ENCODE results near the gene GRIA4.

GRIA4 gene

DNA sequence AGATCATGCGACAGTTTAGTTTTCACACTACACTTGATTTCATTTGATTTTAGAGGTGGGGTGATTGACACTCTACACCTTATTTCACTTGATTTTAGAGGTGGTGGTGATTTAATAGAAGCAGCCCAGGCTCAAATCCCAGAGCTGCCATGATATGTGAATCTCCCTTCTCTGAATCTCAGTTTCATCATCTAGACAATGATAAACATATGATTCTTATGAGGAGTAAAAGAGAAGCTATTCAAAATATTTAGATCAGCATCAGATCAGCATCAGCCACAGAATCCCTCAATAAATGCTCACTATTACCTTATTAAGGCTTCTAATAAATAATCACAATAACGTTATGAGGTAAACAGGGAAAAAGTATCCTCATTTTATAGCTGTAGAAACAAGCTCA, 313.4 kb downstream of the GRIA4 start:
- WGBS (ENCODE audit: insufficient coverage): no CpG with 5 or more reads among the region's 2 CpGs
- no peak for DNase-seq

DNA sequence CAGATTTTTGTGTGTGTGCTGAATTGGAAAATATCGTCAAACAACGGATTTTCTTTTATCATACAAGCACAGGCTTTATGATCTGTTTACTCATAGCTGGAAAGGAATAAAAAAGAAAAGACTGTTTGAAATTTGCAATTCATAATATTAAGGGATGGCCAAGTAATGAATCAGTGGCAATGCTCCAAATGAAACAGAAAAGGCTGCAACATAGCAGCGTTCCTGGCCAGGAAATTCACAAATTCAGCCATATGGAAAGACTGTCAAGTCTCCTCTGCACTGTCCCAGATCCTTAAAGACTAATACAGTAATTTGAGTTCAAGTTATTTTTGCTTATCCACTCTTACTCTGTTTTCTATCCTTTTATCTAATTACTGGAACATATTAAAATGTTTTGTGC, 313.9 kb downstream of the GRIA4 start:
- Histone ChIP-seq H3K36me3 (ENCODE audit: control insufficient read depth in 4 of 4, insufficient read depth in 4 of 4, low read length in 3 of 4) (no peaks in the 10 kb centered on the region), H3K4me1 (ENCODE audit: control extremely low read depth in 1 of 4, control insufficient read depth in 4 of 4, insufficient read depth in 4 of 4, low read length in 3 of 4) (no peaks in the 10 kb centered on the region), H3K9me3 (ENCODE audit: control extremely low read depth in 1 of 5, control insufficient read depth in 4 of 5, insufficient read depth in 2 of 5, low read depth in 1 of 5, low read length in 4 of 5) (no peaks in the 10 kb centered on the region), H3K4me3 (ENCODE audit: control insufficient read depth in 1 of 7, extremely low read depth in 1 of 7, insufficient read depth in 4 of 7, low read depth in 2 of 7, low read length in 6 of 7) (no peak overlapping the region), H3K27me3 (replicated peaks in 2 of 5; ENCODE audit: control insufficient read depth in 4 of 5, insufficient read depth in 5 of 5, low read length in 4 of 5) (no peaks in the 10 kb centered on the region), H3K27ac (ENCODE audit: insufficient read depth in 1 of 2, low read depth in 1 of 2, low read length in 2 of 2, poor library complexity in 1 of 2, severe bottlenecking in 2 of 2) (no peak overlapping the region)
- ChIA-PET POLR2A (no interaction called here), CTCF (no interaction called here)
- WGBS (ENCODE audit: insufficient coverage): 100% methylated on average over 2 of the region's 3 CpGs
- DNase-seq: no peak

More for the DNA sequence above, 313.4 kb downstream of the GRIA4 start:
- Histone ChIP-seq H3K27ac (ENCODE audit: insufficient read depth in 1 of 2, low read depth in 1 of 2, low read length in 2 of 2, poor library complexity in 1 of 2, severe bottlenecking in 2 of 2) (no peak overlapping the region), H3K4me1 (ENCODE audit: control extremely low read depth in 1 of 4, control insufficient read depth in 4 of 4, insufficient read depth in 4 of 4, low read length in 3 of 4) (no peaks in the 10 kb centered on the region), H3K9me3 (ENCODE audit: control extremely low read depth in 1 of 5, control insufficient read depth in 4 of 5, insufficient read depth in 2 of 5, low read depth in 1 of 5, low read length in 4 of 5) (no peaks in the 10 kb centered on the region), H3K4me3 (ENCODE audit: control insufficient read depth in 1 of 7, extremely low read depth in 1 of 7, insufficient read depth in 4 of 7, low read depth in 2 of 7, low read length in 6 of 7) (no peak overlapping the region), H3K36me3 (ENCODE audit: control insufficient read depth in 4 of 4, insufficient read depth in 4 of 4, low read length in 3 of 4) (no peaks in the 10 kb centered on the region), H3K27me3 (replicated peaks in 2 of 5; ENCODE audit: control insufficient read depth in 4 of 5, insufficient read depth in 5 of 5, low read length in 4 of 5) (no peaks in the 10 kb centered on the region)
- ChIA-PET CTCF (no interaction called here), POLR2A (no interaction called here)

DNA sequence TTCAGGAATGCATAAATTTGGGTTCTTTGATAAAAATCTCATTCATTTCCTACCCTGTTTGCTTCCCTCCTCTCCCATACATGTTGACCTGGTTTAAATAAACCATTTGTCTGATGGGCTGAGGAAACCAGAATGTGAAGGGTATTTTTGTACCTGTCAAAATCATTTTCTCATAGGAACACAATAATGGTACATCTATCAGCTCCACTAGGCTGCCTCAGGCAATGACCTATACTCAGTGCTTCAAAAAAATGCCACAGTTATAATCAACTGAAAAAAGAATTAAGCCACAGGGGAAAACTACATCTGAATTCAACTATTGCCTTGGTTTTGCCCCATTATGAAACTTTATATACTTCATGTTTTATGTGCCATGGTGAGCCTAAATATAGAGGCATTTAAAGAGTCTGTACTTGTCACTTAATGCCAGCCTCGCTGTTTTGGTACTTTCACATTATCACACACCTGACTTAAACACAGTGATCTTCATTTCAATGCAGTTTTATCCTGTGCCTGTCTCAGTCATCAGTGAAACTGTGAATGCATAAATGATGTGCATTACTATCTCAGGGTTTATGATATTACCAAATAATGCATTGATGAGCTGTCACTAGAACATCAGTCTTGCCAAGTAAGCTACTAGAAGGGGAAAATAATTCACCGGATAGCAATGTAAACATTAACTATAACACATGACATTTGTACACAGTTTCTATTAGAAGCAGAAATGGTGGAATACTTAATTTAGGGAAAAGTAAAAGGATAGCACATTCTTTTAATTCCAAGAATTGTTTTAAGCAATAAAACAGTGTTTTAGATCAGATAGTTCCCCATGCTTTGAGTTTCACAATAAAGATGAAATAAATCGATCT, 319.4 kb downstream of the GRIA4 start:
- DNase-seq: no peak
- no peaks in the 10 kb centered on the region for H3K9me3 ChIP-seq (ENCODE audit: control extremely low read depth in 1 of 5, control insufficient read depth in 4 of 5, insufficient read depth in 2 of 5, low read depth in 1 of 5, low read length in 4 of 5)
- no peaks in the 10 kb centered on the region for H3K27me3 ChIP-seq (replicated peaks in 2 of 5; ENCODE audit: control insufficient read depth in 4 of 5, insufficient read depth in 5 of 5, low read length in 4 of 5)
- ChIA-PET CTCF (no interaction called here), POLR2A (interaction anchor here (0.6 to 0.8 kb wide), 2 partner anchors 19 to 388 kb away, joined by 3 to 5 read pairs; no protein-coding TSS in a partner anchor)
- WGBS (ENCODE audit: insufficient coverage): no CpG with 5 or more reads among the region's 3 CpGs
- no peak overlapping the region for H3K4me3 ChIP-seq (ENCODE audit: control insufficient read depth in 1 of 7, extremely low read depth in 1 of 7, insufficient read depth in 4 of 7, low read depth in 2 of 7, low read length in 6 of 7)
- H3K4me1 ChIP-seq (ENCODE audit: control extremely low read depth in 1 of 4, control insufficient read depth in 4 of 4, insufficient read depth in 4 of 4, low read length in 3 of 4): no peaks in the 10 kb centered on the region
- no peak overlapping the region for H3K27ac ChIP-seq (ENCODE audit: insufficient read depth in 1 of 2, low read depth in 1 of 2, low read length in 2 of 2, poor library complexity in 1 of 2, severe bottlenecking in 2 of 2)
- H3K36me3 ChIP-seq (ENCODE audit: control insufficient read depth in 4 of 4, insufficient read depth in 4 of 4, low read length in 3 of 4): no peaks in the 10 kb centered on the region

DNA sequence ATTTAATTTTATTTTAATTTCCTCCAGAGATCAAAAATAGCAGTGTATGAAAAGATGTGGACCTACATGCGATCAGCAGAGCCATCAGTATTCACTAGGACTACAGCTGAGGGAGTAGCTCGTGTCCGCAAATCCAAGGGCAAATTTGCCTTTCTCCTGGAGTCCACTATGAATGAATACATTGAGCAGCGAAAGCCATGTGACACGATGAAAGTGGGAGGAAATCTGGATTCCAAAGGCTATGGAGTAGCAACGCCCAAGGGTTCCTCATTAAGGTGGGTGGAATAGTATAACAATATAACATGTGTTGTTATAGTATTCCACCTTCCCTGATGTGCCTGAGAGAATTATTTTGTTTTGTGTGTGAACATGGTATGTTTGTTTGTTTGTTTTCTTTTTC, 323.8 kb downstream of the GRIA4 start:
- POLR2A ChIA-PET: no interaction called here
- 100% methylated on average over 5 of the region's 6 CpGs for WGBS (ENCODE audit: insufficient coverage)

DNA sequence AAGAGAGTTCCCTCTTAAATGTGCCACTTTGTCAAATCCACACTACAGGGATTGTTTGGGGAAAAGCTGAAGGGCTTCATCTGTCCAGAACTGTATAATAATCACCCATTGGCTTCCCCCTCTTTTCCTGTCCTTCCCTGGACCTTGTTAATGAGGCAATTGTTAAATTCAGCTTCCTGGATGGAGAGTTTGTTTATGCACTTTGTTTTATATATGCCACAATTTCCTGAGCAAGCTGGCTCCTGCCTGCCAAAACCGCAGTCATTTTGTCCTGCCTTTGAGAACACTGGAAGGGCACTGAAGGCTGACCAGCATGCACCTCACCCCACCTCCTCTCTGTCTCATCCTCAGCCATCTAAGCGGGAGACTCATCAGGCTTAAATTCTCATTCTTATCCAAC, 325.9 kb downstream of the GRIA4 start:
- Histone ChIP-seq H3K4me3 (ENCODE audit: control insufficient read depth in 1 of 7, extremely low read depth in 1 of 7, insufficient read depth in 4 of 7, low read depth in 2 of 7, low read length in 6 of 7) (no peak overlapping the region), H3K9me3 (ENCODE audit: control extremely low read depth in 1 of 5, control insufficient read depth in 4 of 5, insufficient read depth in 2 of 5, low read depth in 1 of 5, low read length in 4 of 5) (no peaks in the 10 kb centered on the region), H3K36me3 (ENCODE audit: control insufficient read depth in 4 of 4, insufficient read depth in 4 of 4, low read length in 3 of 4) (no peaks in the 10 kb centered on the region), H3K4me1 (ENCODE audit: control extremely low read depth in 1 of 4, control insufficient read depth in 4 of 4, insufficient read depth in 4 of 4, low read length in 3 of 4) (peaks cover 0 to 4% (median 0%) of the 10 kb centered on the region in 4 experiments), H3K27ac (ENCODE audit: insufficient read depth in 1 of 2, low read depth in 1 of 2, low read length in 2 of 2, poor library complexity in 1 of 2, severe bottlenecking in 2 of 2) (no peak overlapping the region), H3K27me3 (replicated peaks in 2 of 5; ENCODE audit: control insufficient read depth in 4 of 5, insufficient read depth in 5 of 5, low read length in 4 of 5) (no peaks in the 10 kb centered on the region)
- ChIA-PET POLR2A (no interaction called here), CTCF (no interaction called here)
- WGBS (ENCODE audit: insufficient coverage): 29% methylated on average over 1 of the region's 2 CpGs
- DNase-seq: no peak

More for the DNA sequence above, 323.8 kb downstream of the GRIA4 start:
- DNase-seq: no peak
- CTCF ChIA-PET: no interaction called here
- Histone ChIP-seq H3K36me3 (ENCODE audit: control insufficient read depth in 4 of 4, insufficient read depth in 4 of 4, low read length in 3 of 4) (no peaks in the 10 kb centered on the region), H3K27ac (ENCODE audit: insufficient read depth in 1 of 2, low read depth in 1 of 2, low read length in 2 of 2, poor library complexity in 1 of 2, severe bottlenecking in 2 of 2) (no peak overlapping the region), H3K9me3 (ENCODE audit: control extremely low read depth in 1 of 5, control insufficient read depth in 4 of 5, insufficient read depth in 2 of 5, low read depth in 1 of 5, low read length in 4 of 5) (no peaks in the 10 kb centered on the region), H3K27me3 (replicated peaks in 2 of 5; ENCODE audit: control insufficient read depth in 4 of 5, insufficient read depth in 5 of 5, low read length in 4 of 5) (no peaks in the 10 kb centered on the region), H3K4me1 (ENCODE audit: control extremely low read depth in 1 of 4, control insufficient read depth in 4 of 4, insufficient read depth in 4 of 4, low read length in 3 of 4) (peaks cover 0 to 4% (median 0%) of the 10 kb centered on the region in 4 experiments), H3K4me3 (ENCODE audit: control insufficient read depth in 1 of 7, extremely low read depth in 1 of 7, insufficient read depth in 4 of 7, low read depth in 2 of 7, low read length in 6 of 7) (no peak overlapping the region)

DNA sequence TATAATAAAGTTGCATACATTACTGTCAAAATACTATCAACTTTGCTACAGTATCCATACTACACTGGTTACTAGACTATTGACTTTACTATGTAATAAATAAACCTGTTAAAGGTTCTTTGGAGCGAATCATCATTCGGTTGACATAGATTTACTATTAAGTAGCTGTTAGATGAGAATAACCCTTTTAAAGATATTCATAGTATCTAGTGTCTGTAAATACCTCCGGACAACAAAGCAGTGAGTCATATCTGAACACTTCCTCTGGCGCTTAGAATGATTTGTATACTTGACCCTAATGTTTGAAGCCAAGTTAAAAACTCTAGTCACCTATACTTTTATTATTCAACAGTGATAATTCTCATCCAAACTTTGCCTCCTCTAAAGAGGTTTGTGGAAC, 327.5 kb downstream of the GRIA4 start:
- Histone ChIP-seq H3K9me3 (ENCODE audit: control extremely low read depth in 1 of 5, control insufficient read depth in 4 of 5, insufficient read depth in 2 of 5, low read depth in 1 of 5, low read length in 4 of 5) (no peaks in the 10 kb centered on the region), H3K36me3 (ENCODE audit: control insufficient read depth in 4 of 4, insufficient read depth in 4 of 4, low read length in 3 of 4) (no peaks in the 10 kb centered on the region), H3K27ac (ENCODE audit: insufficient read depth in 1 of 2, low read depth in 1 of 2, low read length in 2 of 2, poor library complexity in 1 of 2, severe bottlenecking in 2 of 2) (no peak overlapping the region), H3K4me3 (ENCODE audit: control insufficient read depth in 1 of 7, extremely low read depth in 1 of 7, insufficient read depth in 4 of 7, low read depth in 2 of 7, low read length in 6 of 7) (no peak overlapping the region), H3K4me1 (ENCODE audit: control extremely low read depth in 1 of 4, control insufficient read depth in 4 of 4, insufficient read depth in 4 of 4, low read length in 3 of 4) (peaks cover 0 to 4% (median 0%) of the 10 kb centered on the region in 4 experiments), H3K27me3 (replicated peaks in 2 of 5; ENCODE audit: control insufficient read depth in 4 of 5, insufficient read depth in 5 of 5, low read length in 4 of 5) (no peaks in the 10 kb centered on the region)
- CTCF ChIA-PET: no interaction called here
- POLR2A ChIA-PET: no interaction called here
- WGBS (ENCODE audit: insufficient coverage): no CpG with 5 or more reads among the region's 4 CpGs
- DNase-seq: no peak

DNA sequence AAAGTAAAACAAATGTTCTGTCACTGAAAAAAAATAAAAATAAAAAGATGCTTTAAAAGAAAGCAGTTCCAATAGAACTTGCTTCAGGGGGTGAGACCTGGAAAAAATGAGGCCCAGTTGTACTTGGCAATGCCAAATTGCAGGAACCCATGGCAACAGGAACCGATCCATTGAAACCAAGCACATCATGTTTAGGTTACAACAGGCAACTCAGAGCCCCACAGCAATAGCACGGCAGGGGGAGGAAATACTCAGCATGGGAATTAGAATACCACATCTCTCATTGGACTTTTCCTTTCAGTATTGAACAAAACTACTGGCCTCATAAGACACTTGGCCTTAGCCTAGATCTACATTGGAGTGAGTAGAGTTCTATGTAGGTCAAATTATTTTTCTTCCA, 327.9 kb downstream of the GRIA4 start:
- ChIA-PET POLR2A (no interaction called here), CTCF (no interaction called here)
- DNase-seq: no peak
- no peak overlapping the region for H3K27ac ChIP-seq (ENCODE audit: insufficient read depth in 1 of 2, low read depth in 1 of 2, low read length in 2 of 2, poor library complexity in 1 of 2, severe bottlenecking in 2 of 2)
- peaks cover 0 to 4% (median 0%) of the 10 kb centered on the region in 4 experiments for H3K4me1 ChIP-seq (ENCODE audit: control extremely low read depth in 1 of 4, control insufficient read depth in 4 of 4, insufficient read depth in 4 of 4, low read length in 3 of 4)
- no peaks in the 10 kb centered on the region for H3K9me3 ChIP-seq (ENCODE audit: control extremely low read depth in 1 of 5, control insufficient read depth in 4 of 5, insufficient read depth in 2 of 5, low read depth in 1 of 5, low read length in 4 of 5)
- no peak overlapping the region for H3K4me3 ChIP-seq (ENCODE audit: control insufficient read depth in 1 of 7, extremely low read depth in 1 of 7, insufficient read depth in 4 of 7, low read depth in 2 of 7, low read length in 6 of 7)
- H3K27me3 ChIP-seq (replicated peaks in 2 of 5; ENCODE audit: control insufficient read depth in 4 of 5, insufficient read depth in 5 of 5, low read length in 4 of 5): no peaks in the 10 kb centered on the region
- WGBS (ENCODE audit: insufficient coverage): no CpG with 5 or more reads among the region's 2 CpGs
- H3K36me3 ChIP-seq (ENCODE audit: control insufficient read depth in 4 of 4, insufficient read depth in 4 of 4, low read length in 3 of 4): no peaks in the 10 kb centered on the region
